Measurements from ENCODE around the gene FILIP1L.

The FILIP1L gene

GRCh38 chr3:99974989-99975388 is 139.3 kb downstream of the FILIP1L start:
- Mint-ChIP-seq H3K27me3 (no peaks in the 10 kb centered on the region), H3K4me3 (no peak overlapping the region), H3K27ac (ENCODE audit: low read depth) (no peak overlapping the region), H3K36me3 (ENCODE audit: insufficient read depth) (no peaks in the 10 kb centered on the region), H3K9me3 (no peaks in the 10 kb centered on the region), H3K4me1 (no peaks in the 10 kb centered on the region)
- no peak for DNase-seq (ENCODE audit: low spot score in 2 of 2)
- ATAC-seq (replicated peaks; ENCODE audit: extremely low read depth, poor library complexity, severe bottlenecking) = no peak

- H3K27ac Mint-ChIP-seq (ENCODE audit: low read depth) = no peak overlapping the region
- ATAC-seq (replicated peaks; ENCODE audit: extremely low read depth, poor library complexity, severe bottlenecking) = no peak
- no peaks in the 10 kb centered on the region for H3K27me3 Mint-ChIP-seq
These were observed 141.8 kb downstream of the FILIP1L start for GRCh38 chr3:99972380-99973104.

GRCh38 chr3:99971761-99972160 is 142.5 kb downstream of the FILIP1L start:
- Mint-ChIP-seq H3K4me3 (no peak overlapping the region), H3K27me3 (no peaks in the 10 kb centered on the region), H3K27ac (ENCODE audit: low read depth) (no peak overlapping the region), H3K4me1 (peaks cover 14% of the 10 kb centered on the region), H3K9me3 (no peaks in the 10 kb centered on the region), H3K36me3 (ENCODE audit: insufficient read depth) (peaks cover 2% of the 10 kb centered on the region)
- DNase-seq (ENCODE audit: low spot score in 2 of 2) (no peak), ATAC-seq (replicated peaks; ENCODE audit: extremely low read depth, poor library complexity, severe bottlenecking) (no peak)

More at GRCh38 chr3:99972380-99973104, 141.8 kb downstream of the FILIP1L start:
- H3K4me1 Mint-ChIP-seq = peaks cover 14% of the 10 kb centered on the region
- peaks cover 2% of the 10 kb centered on the region for H3K36me3 Mint-ChIP-seq (ENCODE audit: insufficient read depth)
- no peak overlapping the region for H3K4me3 Mint-ChIP-seq
- DNase-seq (ENCODE audit: low spot score in 2 of 2) = no peak
- no peaks in the 10 kb centered on the region for H3K9me3 Mint-ChIP-seq

- ATAC-seq (replicated peaks; ENCODE audit: extremely low read depth, poor library complexity, severe bottlenecking) = no peak
- no peak overlapping the region for H3K27ac Mint-ChIP-seq (ENCODE audit: low read depth)
These were observed 144.1 kb downstream of the FILIP1L start for GRCh38 chr3:99970198-99970597.

GRCh38 chr3:99969136-99969535 is 145.2 kb downstream of the FILIP1L start:
- Mint-ChIP-seq H3K36me3 (ENCODE audit: insufficient read depth) (peaks cover 2% of the 10 kb centered on the region), H3K9me3 (no peaks in the 10 kb centered on the region), H3K4me3 (no peak overlapping the region), H3K27me3 (no peaks in the 10 kb centered on the region), H3K4me1 (peaks cover 14% of the 10 kb centered on the region), H3K27ac (ENCODE audit: low read depth) (no peak overlapping the region)
- no peak for DNase-seq (ENCODE audit: low spot score in 2 of 2)
- no peak for ATAC-seq (replicated peaks; ENCODE audit: extremely low read depth, poor library complexity, severe bottlenecking)

More at GRCh38 chr3:99970198-99970597, 144.1 kb downstream of the FILIP1L start:
- peaks cover 14% of the 10 kb centered on the region for H3K4me1 Mint-ChIP-seq
- H3K4me3 Mint-ChIP-seq = no peak overlapping the region
- peaks cover 2% of the 10 kb centered on the region for H3K36me3 Mint-ChIP-seq (ENCODE audit: insufficient read depth)
- DNase-seq (ENCODE audit: low spot score in 2 of 2) = no peak
- H3K9me3 Mint-ChIP-seq = no peaks in the 10 kb centered on the region
- H3K27me3 Mint-ChIP-seq = no peaks in the 10 kb centered on the region

- Mint-ChIP-seq H3K9me3 (no peaks in the 10 kb centered on the region), H3K27ac (ENCODE audit: low read depth) (no peak overlapping the region), H3K36me3 (ENCODE audit: insufficient read depth) (peaks cover 2% of the 10 kb centered on the region), H3K4me3 (no peak overlapping the region), H3K4me1 (peaks cover 14% of the 10 kb centered on the region), H3K27me3 (no peaks in the 10 kb centered on the region)
- DNase-seq (ENCODE audit: low spot score in 2 of 2) (no peak), ATAC-seq (replicated peaks; ENCODE audit: extremely low read depth, poor library complexity, severe bottlenecking) (no peak)
These were observed 146.5 kb downstream of the FILIP1L start for GRCh38 chr3:99967796-99968195.

GRCh38 chr3:99966662-99967416 is 147.5 kb downstream of the FILIP1L start:
- no peak for ATAC-seq (replicated peaks; ENCODE audit: extremely low read depth, poor library complexity, severe bottlenecking)
- Mint-ChIP-seq H3K27me3 (no peaks in the 10 kb centered on the region), H3K9me3 (no peaks in the 10 kb centered on the region), H3K4me3 (no peak overlapping the region), H3K27ac (ENCODE audit: low read depth) (no peak overlapping the region), H3K4me1 (peaks cover 14% of the 10 kb centered on the region), H3K36me3 (ENCODE audit: insufficient read depth) (peaks cover 2% of the 10 kb centered on the region)
- no peak for DNase-seq (ENCODE audit: low spot score in 2 of 2)

GRCh38 chr3:99965681-99966408 is 148.5 kb downstream of the FILIP1L start:
- no peaks in the 10 kb centered on the region for H3K27me3 Mint-ChIP-seq
- DNase-seq (ENCODE audit: low spot score in 2 of 2) (no peak), ATAC-seq (replicated peaks; ENCODE audit: extremely low read depth, poor library complexity, severe bottlenecking) (no peak)
- no peaks in the 10 kb centered on the region for H3K9me3 Mint-ChIP-seq
- peaks cover 14% of the 10 kb centered on the region for H3K4me1 Mint-ChIP-seq
- H3K36me3 Mint-ChIP-seq (ENCODE audit: insufficient read depth) = peaks cover 2% of the 10 kb centered on the region
- no peak overlapping the region for H3K4me3 Mint-ChIP-seq
- H3K27ac Mint-ChIP-seq (ENCODE audit: low read depth) = no peak overlapping the region

GRCh38 chr3:99965077-99965476 is 149.2 kb downstream of the FILIP1L start:
- peaks cover 2% of the 10 kb centered on the region for H3K36me3 Mint-ChIP-seq (ENCODE audit: insufficient read depth)
- ATAC-seq (replicated peaks; ENCODE audit: extremely low read depth, poor library complexity, severe bottlenecking) = no peak
- H3K4me3 Mint-ChIP-seq = no peak overlapping the region
- DNase-seq (ENCODE audit: low spot score in 2 of 2) = no peak
- no peaks in the 10 kb centered on the region for H3K9me3 Mint-ChIP-seq
- H3K4me1 Mint-ChIP-seq = peaks cover 14% of the 10 kb centered on the region
- H3K27ac Mint-ChIP-seq (ENCODE audit: low read depth) = no peak overlapping the region
- no peaks in the 10 kb centered on the region for H3K27me3 Mint-ChIP-seq

GRCh38 chr3:99962703-99963102 is 151.6 kb downstream of the FILIP1L start:
- Mint-ChIP-seq H3K27me3 (no peaks in the 10 kb centered on the region), H3K27ac (ENCODE audit: low read depth) (no peak overlapping the region), H3K36me3 (ENCODE audit: insufficient read depth) (no peaks in the 10 kb centered on the region), H3K9me3 (no peaks in the 10 kb centered on the region), H3K4me3 (no peak overlapping the region), H3K4me1 (no peaks in the 10 kb centered on the region)
- DNase-seq (ENCODE audit: low spot score in 2 of 2) (no peak), ATAC-seq (replicated peaks; ENCODE audit: extremely low read depth, poor library complexity, severe bottlenecking) (no peak)

GRCh38 chr3:99961756-99962515 is 152.4 kb downstream of the FILIP1L start:
- ATAC-seq (replicated peaks; ENCODE audit: extremely low read depth, poor library complexity, severe bottlenecking) = no peak
- Mint-ChIP-seq H3K4me1 (no peaks in the 10 kb centered on the region), H3K27ac (ENCODE audit: low read depth) (no peak overlapping the region), H3K4me3 (no peak overlapping the region), H3K27me3 (no peaks in the 10 kb centered on the region), H3K36me3 (ENCODE audit: insufficient read depth) (no peaks in the 10 kb centered on the region), H3K9me3 (no peaks in the 10 kb centered on the region)
- no peak for DNase-seq (ENCODE audit: low spot score in 2 of 2)

- H3K4me3 Mint-ChIP-seq = no peak overlapping the region
- no peak overlapping the region for H3K27ac Mint-ChIP-seq (ENCODE audit: low read depth)
- H3K27me3 Mint-ChIP-seq = no peaks in the 10 kb centered on the region
- DNase-seq (ENCODE audit: low spot score in 2 of 2) (no peak), ATAC-seq (replicated peaks; ENCODE audit: extremely low read depth, poor library complexity, severe bottlenecking) (no peak)
- H3K9me3 Mint-ChIP-seq = no peaks in the 10 kb centered on the region
- no peaks in the 10 kb centered on the region for H3K36me3 Mint-ChIP-seq (ENCODE audit: insufficient read depth)
- H3K4me1 Mint-ChIP-seq = no peaks in the 10 kb centered on the region
These were observed 153.4 kb downstream of the FILIP1L start for GRCh38 chr3:99960941-99961340.
